DMS 273 (cell line): Measurements from ENCODE around the gene HOMER3.
A peak's percentile ranks its signal among the peaks of the same experiment; 100 is the strongest.
"Not testable (repeated sequence)": the region's sequence is repeated elsewhere in the genome, so short reads cannot be mapped to it uniquely, and the experiment has no call there.

ENCODE experiments used
- DNase-seq: peaks from one replicate; lab custom pipeline; 2025; ENCODE audit not compliant: unreplicated experiment; lab: John Stamatoyannopoulos, UW

HOMER3 gene

DNA sequence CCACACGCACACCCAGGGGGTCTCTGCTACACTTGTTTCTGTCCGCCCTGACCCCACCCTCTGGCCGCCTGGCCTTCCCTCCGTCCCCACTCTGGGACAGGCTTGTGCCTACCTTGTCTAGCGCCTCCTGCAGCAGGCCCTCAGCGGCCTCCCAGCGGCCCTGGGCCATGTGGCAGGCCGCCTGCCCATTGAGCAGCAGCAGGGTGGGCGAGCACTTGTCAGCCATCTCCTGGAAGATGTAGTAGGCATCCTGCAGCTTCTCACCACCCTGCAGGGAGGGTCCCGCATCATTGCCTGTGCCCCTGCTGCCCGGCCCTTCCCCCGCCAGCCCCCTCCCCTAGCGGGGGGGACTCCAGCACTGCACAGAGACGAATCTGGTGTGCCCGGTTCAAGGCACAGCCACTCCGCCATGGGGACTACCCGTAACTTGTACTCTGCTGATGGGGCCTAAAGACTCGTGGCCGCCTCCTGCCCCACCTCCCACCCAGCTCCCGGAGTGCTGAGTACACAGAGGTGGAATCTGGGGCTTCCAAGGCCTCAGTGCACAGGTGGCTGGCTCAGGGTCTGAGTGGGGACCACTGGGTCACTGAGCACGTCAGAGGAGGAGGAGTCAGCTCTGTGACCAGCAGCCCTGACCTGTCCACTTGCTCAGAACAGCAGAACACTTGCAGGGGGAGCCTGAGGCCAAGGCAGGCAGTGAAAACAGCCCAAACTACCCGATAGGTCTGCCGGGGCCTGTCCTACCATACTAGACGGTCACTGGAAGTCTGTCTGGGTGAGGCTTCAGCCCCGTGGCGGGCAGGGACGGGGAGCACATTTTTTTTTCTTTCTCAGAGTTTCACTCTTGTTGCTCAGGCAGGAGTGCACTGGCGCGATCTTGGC lies 37.6 kb downstream of the HOMER3 start:
- no peak for DNase-seq

DNA sequence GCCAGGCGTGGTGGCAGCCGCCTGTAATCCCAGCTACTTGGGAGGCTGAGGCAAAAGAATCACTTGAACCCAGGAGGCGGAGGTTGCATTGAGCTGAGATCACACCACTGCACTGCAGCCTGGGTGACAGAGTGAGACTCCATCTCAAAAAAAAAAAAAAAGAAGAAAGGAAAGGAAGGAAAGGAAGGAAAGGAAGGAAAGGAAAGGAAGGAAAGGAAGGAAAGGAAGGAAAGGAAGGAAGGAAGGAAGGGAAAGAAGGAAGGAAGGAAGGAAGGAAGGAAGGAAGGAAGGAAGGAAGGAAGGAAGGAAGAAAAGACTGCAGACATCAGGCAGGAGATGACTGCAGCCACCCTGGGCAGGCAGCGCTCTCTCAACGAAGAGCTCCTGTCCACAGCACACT lies 38.5 kb downstream of the HOMER3 start:
- DNase-seq: not testable (repeated sequence)

- no peak for DNase-seq
Measured at GRCh38 chr19:18901491-18901890, 39.5 kb downstream of the HOMER3 start.

- DNase-seq: no peak
Measured at GRCh38 chr19:18900700-18901481, 40.1 kb downstream of the HOMER3 start.

GRCh38 chr19:18899624-18900560 lies 41.1 kb downstream of the HOMER3 start:
- DNase-seq: peak; percentile 63

DNA sequence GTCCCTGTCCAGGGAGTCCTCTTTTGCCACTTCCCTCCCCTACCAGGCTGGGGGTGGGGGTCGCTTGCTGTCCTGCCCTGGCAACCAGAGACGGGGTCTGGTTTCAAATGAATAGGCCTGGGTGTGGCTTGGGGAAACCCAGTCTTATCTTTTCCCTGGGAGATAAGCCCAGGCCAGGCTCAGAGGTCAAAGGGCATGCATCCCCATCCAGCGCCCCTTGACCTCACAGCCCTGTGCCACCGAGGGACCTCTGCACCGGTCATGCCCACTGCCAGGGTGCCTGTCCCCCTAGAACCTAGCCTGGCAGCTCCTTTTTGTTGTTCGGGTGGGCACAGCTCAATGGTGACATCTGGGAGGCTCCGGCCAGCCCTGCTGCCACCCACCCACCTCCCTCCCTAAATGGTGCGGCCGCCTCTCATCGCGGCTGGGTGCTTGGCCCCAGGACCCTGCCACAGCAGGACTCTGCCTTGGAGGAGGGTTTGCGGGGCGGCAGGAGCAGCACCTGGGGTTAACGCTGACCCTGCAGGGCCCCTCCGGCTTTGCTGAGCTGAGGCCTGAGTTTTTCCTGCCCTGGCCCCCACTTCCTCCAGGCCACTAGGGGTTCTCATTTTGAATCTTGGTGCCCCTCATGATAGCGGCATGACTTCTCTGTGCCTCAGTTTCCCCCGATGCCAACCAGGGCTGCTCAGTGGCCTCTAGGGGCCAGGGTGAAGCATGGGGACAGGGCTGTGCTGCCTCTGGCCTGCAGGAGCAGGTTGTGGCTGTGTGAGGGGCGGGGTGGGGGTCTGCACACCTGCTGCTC lies 42.2 kb downstream of the HOMER3 start:
- DNase-seq: peak; percentile 50

GRCh38 chr19:18898081-18898606 lies 42.9 kb downstream of the HOMER3 start:
- DNase-seq: peak; percentile 50

DNA sequence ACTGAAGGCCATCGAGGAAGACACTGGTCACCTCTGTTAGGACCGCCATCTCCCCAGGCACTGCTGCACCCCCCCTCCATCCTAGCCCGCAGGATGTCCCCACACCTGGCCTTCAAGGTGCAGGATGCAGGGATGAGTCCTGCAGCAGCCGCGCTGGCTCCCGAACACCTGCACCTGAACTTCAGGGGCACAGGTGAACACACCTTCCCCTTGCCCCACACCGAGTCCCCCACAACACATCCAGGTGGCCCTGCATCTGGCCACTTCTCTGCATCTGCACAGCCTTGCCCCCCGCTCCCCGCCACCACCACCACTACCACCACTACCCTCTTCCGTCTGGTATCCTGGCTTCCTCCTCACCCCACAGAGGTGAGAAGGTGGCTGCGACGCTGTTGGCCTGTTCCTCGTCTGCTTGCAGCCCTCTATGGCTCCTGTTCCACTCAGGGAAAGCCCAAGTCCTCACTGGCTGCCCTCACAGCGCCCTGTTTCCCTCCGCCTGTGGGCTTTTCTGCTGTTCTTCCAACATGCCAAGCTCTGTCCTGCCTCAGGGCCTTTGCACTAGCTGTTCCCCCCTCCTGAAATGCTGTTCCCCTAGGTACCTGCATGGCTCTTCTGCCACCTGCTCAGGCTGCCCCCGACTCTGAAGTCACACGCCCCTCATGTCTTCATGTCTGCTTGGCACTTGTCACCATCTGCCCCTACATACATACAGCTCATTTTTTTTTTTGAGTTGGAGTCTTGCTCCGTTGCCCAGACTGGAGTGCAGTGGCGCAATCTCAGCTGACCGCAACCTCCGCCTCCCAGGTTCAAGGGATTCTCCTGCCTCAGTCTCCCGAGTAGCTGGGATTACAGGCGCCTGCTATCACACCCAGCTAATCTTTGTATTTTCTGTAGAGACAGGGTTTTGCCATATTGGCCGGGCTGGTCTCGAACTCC lies 43.7 kb downstream of the HOMER3 start:
- DNase-seq: no peak

DNA sequence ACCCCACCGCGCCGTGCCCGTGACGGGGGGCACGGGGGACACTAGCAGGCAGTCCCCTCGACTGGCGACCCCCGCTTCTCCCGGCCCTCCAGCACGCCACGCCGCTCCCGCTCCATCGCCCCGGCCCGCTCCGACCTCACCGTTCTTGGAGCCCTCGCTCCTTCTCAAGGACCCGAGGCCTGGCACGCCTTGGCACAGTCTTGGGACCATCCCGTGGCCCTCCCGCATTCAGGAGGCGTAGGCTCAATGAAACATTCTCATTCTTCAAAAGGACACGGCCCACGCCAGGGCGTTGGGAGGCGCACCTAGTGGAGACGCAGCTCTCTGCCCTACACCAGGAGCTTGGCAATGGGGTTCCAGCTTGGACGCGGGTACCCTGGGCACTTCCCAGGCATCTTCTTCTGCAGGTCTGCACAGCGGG lies 44.6 kb downstream of the HOMER3 start:
- DNase-seq: peak; percentile 80

GRCh38 chr19:18895824-18896341 lies 45.1 kb downstream of the HOMER3 start, which contains the start of gene CERS1:
CERS1 (minus strand) TSS chr19:18896158; CDS start chr19:18896072, 86 bp downstream.
- DNase-seq: peak; percentile 86

GRCh38 chr19:18895038-18895823 lies 45.8 kb downstream of the HOMER3 start:
- DNase-seq: peak; percentile 68

GRCh38 chr19:18894254-18895037 lies 46.6 kb downstream of the HOMER3 start:
- peak; percentile 95 for DNase-seq

DNA sequence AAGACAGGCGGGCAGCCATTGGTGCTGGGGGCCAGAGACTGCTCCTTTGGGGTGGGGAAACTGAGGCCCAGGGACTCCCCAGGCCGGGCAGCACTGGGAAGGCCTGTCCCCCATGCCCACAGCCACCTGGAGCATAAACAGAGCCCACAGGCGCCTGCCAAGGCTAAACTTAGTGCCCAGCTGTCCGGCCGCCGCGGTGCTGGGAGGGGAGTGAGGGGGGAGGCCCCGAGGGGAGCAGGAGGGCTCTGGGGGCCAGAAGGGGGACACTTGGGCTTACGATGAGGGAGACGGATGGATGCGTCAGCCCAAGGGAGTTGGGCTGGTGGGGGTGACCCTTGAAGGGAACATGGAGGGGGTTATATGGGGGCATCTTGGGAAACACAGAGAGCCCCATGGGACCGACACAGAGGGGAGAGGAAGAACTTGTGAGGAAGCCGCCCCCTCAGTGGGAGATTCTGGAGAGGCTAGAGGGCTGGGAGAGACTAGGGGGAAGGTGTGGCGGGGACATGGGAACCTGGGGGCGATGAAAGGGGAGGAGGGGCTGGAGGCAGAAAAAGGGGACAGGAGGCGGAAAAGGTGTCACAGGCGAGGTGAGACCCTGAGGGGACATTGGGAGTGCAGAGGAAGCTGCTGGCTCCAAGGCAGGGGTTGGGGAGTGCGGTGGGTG lies 47.3 kb downstream of the HOMER3 start:
- DNase-seq: no peak

GRCh38 chr19:18889949-18890745 lies 50.9 kb downstream of the HOMER3 start:
- no peak for DNase-seq

GRCh38 chr19:18886972-18887371 lies 54.0 kb downstream of the HOMER3 start:
- no peak for DNase-seq
